IPS-18c (cell line): ENCODE measurements around the gene NLRC3.

ENCODE experiments used
- H3K4me3 ChIP-seq: 2 replicates; pipeline ENCODE4 v1.7.0; 2013; ENCODE audit warnings: low read depth, mild to moderate bottlenecking, low read length, moderate library complexity; ENCODE audit not compliant: insufficient read depth
- H3K9me3 ChIP-seq: one replicate; pipeline ENCODE4 v1.6.1; 2013; ENCODE audit warnings: mild to moderate bottlenecking, low read length, moderate library complexity; ENCODE audit not compliant: control insufficient read depth, insufficient read depth

The NLRC3 gene

GRCh38 chr16:3602320-3602653 lies 25.1 kb upstream of the NLRC3 start:
- Histone ChIP-seq H3K9me3 (peaks cover 9% of the 10 kb centered on the region), H3K4me3 (no peak overlapping the region)

DNA sequence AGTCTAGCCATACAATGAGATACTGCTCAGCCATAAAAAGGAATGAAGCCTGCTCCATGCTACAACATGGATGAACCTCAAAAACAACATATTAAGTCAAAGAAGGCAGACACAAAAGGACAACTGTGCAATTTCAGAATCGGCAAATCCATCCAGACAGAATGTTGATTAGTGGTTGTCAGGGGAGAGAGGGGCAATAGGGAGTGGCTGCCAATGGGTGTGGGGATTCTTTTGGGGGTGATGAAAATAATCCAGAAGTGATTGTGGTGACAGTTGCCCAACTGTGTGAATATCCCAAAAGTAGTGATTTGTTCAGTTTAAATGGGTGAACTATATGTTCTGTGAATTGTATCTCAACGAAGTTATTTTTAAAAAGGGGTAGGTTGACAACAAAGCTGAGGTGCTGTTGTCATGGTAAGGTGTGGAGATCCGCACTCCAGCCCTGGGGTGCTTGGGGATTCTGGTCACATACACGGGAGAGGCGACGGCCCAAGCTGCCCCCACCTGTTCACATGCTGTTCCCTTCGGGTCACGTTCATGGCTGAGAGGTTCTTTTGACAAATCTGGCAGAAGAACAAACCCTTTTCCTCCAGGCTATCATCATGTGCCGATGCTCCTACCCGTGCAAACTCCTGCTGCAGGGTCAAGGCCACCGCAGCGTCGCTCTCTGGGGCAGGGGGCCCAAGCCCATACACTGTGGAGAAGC lies 24.6 kb upstream of the NLRC3 start:
- peaks cover 9% of the 10 kb centered on the region for H3K9me3 ChIP-seq
- H3K4me3 ChIP-seq = no peak overlapping the region

- H3K4me3 ChIP-seq = peak overlapping the region; percentile 9; the same call in 1 of the 2 replicates
- H3K9me3 ChIP-seq = peaks cover 6% of the 10 kb centered on the region
Observed at GRCh38 chr16:3599922-3600321, 22.7 kb upstream of the NLRC3 start.

GRCh38 chr16:3599121-3599520 lies 21.9 kb upstream of the NLRC3 start:
- Histone ChIP-seq H3K9me3 (peaks cover 6% of the 10 kb centered on the region), H3K4me3 (no peak overlapping the region)

DNA sequence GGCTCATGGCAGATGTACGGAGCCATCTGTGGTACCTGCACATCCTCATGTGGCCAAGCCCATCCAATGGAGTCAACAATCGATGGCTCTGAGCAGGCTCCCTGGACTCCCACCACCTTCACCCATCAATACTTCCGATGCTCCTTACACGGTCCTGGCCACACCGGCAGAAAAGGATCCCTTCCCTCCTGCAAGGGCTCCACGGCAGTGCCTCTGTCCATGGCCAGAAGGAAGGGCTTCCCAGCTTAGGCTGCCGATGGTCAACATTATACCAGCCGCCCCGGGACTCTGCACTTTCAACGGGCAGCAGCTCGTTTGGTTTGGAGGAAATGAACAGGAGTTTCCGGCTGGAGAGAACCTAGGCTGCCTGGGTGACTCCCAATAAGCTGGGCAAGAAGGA lies 21.0 kb upstream of the NLRC3 start:
- H3K4me3 ChIP-seq = no peak overlapping the region
- peaks cover 9% of the 10 kb centered on the region for H3K9me3 ChIP-seq

DNA sequence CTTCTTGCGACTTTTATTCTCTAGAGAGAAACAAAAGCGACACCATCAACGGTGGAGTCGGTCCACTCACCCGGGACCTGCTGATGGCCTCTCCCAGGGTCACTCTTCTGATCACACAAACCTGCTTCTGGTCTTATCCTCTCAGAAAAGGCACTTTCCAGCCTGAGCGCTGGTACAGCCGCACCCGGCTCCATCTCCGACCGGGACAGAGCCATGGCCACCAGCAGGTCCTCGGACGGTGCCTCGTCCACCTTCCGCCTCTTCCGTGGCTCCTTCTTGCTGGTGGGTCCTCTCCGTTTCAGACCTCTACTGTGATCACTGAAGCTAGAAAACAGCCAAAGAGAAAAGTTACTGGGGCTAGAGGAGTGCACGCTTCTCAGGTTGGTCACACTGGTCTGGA lies 20.5 kb upstream of the NLRC3 start:
- no peak overlapping the region for H3K4me3 ChIP-seq

DNA sequence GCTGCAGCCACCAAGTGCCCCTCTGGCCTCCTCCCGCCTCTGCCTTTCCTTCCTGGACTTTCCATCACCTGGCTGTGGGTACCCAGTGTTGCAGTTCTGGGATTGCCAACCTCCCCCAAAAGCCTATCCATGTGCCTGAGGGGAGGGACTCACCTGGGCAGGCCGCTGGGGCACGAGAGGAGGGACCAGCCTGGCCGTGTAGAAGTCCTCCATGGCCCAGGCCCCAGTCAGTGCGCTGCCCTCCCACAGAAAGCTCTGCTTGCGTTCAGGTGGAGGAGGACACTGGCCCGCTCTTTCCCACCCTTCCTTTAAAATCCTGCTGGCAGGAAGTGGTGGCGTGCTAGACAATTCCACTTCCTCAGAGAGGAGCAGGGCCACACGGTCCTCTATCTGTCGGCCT lies 20.0 kb upstream of the NLRC3 start:
- peaks cover 9% of the 10 kb centered on the region for H3K9me3 ChIP-seq

More for the DNA sequence above, 20.5 kb upstream of the NLRC3 start:
- H3K9me3 ChIP-seq = peaks cover 9% of the 10 kb centered on the region

GRCh38 chr16:3596101-3596861 lies 19.1 kb upstream of the NLRC3 start:
- Histone ChIP-seq H3K9me3 (peaks cover 9% of the 10 kb centered on the region), H3K4me3 (no peak overlapping the region)

More for the DNA sequence above, 20.0 kb upstream of the NLRC3 start:
- H3K4me3 ChIP-seq = no peak overlapping the region

GRCh38 chr16:3595521-3596021 lies 18.4 kb upstream of the NLRC3 start:
- peaks cover 9% of the 10 kb centered on the region for H3K9me3 ChIP-seq
- no peak overlapping the region for H3K4me3 ChIP-seq

DNA sequence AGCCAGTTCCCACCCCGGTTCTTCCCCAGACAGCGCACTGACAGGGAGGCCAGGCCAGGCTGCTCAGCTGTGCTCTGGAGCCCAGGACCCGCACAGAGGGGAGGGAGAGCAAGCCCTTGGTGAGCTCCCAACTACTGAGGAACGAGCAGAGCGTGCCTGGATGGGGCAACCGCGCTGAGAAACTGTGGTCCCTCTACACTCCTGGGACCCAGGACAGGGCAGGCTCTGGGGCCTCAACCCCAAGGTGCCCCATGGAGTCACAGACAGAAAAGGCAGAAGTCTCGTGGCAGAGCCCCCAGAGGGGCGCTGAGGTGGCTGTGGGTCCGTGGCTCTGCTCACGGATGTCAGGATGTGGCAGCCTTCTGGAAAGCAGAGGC lies 17.9 kb upstream of the NLRC3 start:
- no peak overlapping the region for H3K4me3 ChIP-seq
- H3K9me3 ChIP-seq = peaks cover 6% of the 10 kb centered on the region

DNA sequence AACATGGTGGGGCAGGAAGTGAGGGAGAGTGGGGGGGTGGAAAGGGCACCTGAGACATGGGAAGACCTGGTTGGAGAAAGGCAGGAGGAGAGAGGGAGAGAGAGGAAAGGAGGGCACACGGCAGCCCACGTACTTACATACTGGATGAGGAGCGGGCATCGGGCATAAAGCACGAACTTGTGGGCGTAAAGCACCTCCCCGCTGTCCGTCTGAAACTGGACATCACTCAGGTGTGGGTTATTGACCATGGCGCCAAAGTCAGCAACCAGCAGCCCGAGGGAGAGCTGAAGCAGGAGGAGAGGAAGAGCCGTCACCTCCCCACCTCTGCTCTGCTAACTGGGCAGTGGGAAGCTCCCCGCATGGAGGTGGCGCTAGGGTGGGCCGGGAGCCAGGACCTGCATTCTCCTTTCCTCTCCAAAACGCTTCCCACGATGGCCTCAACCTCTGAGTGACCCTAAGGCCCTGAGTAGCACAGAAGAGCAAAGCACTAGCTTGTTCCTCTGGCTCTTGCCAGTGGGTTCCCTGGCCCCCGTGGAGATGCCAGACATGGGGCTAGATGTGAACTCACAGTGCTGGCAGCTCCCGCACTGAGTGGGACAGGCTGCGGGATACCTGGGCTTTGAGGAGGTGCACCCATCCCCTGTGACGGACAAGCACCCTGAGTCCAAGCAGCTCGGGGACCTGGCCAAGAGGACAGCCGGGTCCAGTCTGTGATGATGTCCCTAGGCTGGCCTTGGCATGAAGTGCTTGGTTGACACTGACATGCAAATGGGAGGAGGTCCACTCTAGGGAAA lies 17.3 kb upstream of the NLRC3 start:
- H3K9me3 ChIP-seq = peaks cover 2% of the 10 kb centered on the region

GRCh38 chr16:3592559-3592958 lies 15.4 kb upstream of the NLRC3 start:
- Histone ChIP-seq H3K9me3 (peaks cover 2% of the 10 kb centered on the region), H3K4me3 (no peak overlapping the region)

More for the DNA sequence above, 17.3 kb upstream of the NLRC3 start:
- no peak overlapping the region for H3K4me3 ChIP-seq

DNA sequence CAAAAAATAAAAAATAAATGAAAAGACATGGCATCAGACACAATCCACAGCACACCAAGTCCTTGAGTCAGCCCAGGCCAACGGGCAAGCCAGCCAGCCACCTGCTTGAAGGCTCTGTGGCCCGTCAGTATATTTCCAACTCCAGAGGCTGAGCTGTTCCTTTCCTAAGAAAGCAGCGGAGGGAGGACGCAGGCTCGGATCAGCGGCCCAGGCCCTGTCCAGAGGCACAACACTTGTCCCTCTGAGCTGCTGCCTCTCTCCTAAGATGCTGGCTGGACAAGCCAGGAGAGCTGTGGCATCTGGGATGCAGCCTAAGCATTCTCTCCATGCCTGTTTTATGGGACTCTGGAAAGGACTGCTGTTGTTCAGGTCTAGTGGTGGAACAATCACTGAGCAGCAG lies 14.8 kb upstream of the NLRC3 start:
- Histone ChIP-seq H3K4me3 (no peak overlapping the region), H3K9me3 (peaks cover 2% of the 10 kb centered on the region)

- H3K4me3 ChIP-seq = no peak overlapping the region
Observed at GRCh38 chr16:3591436-3591803, 14.2 kb upstream of the NLRC3 start.

DNA sequence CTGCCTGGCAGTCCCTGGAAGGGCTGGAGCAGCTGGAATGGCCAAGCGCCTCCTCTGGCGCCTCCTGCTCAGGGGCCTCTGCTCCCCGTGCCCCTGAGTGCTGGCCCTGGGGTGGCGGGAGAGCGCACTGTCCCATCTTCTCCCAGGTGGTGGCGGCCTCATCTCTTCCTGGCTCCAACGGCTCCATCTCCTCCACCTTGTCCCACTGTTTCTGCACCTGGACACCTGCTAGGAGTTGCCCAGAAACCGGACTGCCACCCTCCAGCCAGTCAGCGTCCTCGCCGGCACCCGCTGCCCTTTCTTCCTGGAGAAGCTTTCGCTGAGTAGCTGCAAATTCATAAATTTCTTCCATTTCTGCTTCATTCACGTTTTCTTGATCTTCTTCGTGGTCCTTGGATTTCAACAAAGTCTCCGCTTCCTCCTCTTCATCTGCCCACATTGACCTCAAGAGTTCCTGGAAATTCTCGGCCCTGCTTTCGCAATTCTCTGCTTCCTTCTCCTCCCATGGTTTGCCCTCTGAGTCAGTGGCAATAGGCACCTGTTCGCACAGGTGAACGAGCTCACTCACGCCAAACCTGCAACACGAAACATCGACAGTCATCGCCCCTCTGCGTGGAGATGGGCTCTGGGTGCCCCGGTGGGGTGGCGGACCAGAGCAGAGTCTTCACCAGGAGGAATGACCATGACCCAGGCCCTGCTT lies 13.7 kb upstream of the NLRC3 start:
- no peak overlapping the region for H3K4me3 ChIP-seq

More at GRCh38 chr16:3591436-3591803, 14.2 kb upstream of the NLRC3 start:
- H3K9me3 ChIP-seq = peaks cover 2% of the 10 kb centered on the region

GRCh38 chr16:3589991-3590701 lies 12.9 kb upstream of the NLRC3 start:
- Histone ChIP-seq H3K9me3 (peaks cover 2% of the 10 kb centered on the region), H3K4me3 (no peak overlapping the region)

More for the DNA sequence above, 13.7 kb upstream of the NLRC3 start:
- H3K9me3 ChIP-seq = peaks cover 2% of the 10 kb centered on the region
